Liver (tissue), 9 donors: Measurements from ENCODE around the gene KIF26B. TPM values are rescaled to one million over a fixed set of nuclear protein-coding genes. Genes with fewer than 3 reads are reported as not detected.

ENCODE experiments used
- DNase-seq: peaks from one replicate; pipeline ENCODE4 v3.0.0-alpha.2; 2017; ENCODE audit warnings: low spot score
- H3K27ac ChIP-seq, 2 donors: one replicate each; pipeline ENCODE4 v1.7.0; 2013; ENCODE audit warnings: inconsistent platforms in 2 of 2, low read length in 2 of 2, control low read depth in 1 of 2, low read depth in 1 of 2, mild to moderate bottlenecking in 1 of 2
- H3K27me3 ChIP-seq, 4 donors: one replicate each; pipeline versions ENCODE4 v1.6.1 to v1.7.0; 2013; ENCODE audit warnings: low read length in 3 of 4, inconsistent platforms in 1 of 4, mild to moderate bottlenecking in 1 of 4, moderate library complexity in 1 of 4; ENCODE audit not compliant: control insufficient read depth in 4 of 4, insufficient read depth in 4 of 4
- H3K36me3 ChIP-seq, 4 donors: one replicate each; pipeline versions ENCODE4 v1.6.1 to v1.7.0; 2013; ENCODE audit warnings: low read length in 3 of 4, mild to moderate bottlenecking in 3 of 4, low read depth in 1 of 4, moderate library complexity in 1 of 4; ENCODE audit not compliant: control insufficient read depth in 4 of 4, insufficient read depth in 3 of 4
- H3K4me1 ChIP-seq, 4 donors: one replicate each; pipeline versions ENCODE4 v1.6.1 to v1.7.0; 2013; ENCODE audit warnings: low read length in 3 of 4, mild to moderate bottlenecking in 3 of 4, moderate library complexity in 1 of 4; ENCODE audit not compliant: control insufficient read depth in 4 of 4, insufficient read depth in 4 of 4
- H3K4me3 ChIP-seq, 3 donors: one replicate each; pipeline versions ENCODE4 v1.6.1 to v1.7.0; 2013; ENCODE audit warnings: low read length in 3 of 3, control low read depth in 1 of 3, low read depth in 1 of 3, mild to moderate bottlenecking in 1 of 3
- H3K9ac ChIP-seq, 2 donors: one replicate each; pipeline ENCODE4 v1.7.0; 2013; ENCODE audit warnings: low read length in 2 of 2, mild to moderate bottlenecking in 2 of 2, moderate library complexity in 2 of 2, control low read depth in 1 of 2, low read depth in 1 of 2
- H3K9me3 ChIP-seq, 4 donors: one replicate each; pipeline versions ENCODE4 v1.6.1 to v1.7.0; 2013; ENCODE audit warnings: low read length in 3 of 4; ENCODE audit not compliant: control insufficient read depth in 4 of 4
- EGR1 ChIP-seq, 2 donors: IDR thresholded peaks; 2 replicates each; pipeline ENCODE4 v1.6.1; 2016 to 2018; ENCODE audit warnings: antibody characterized with exemption in 2 of 2, low read depth in 2 of 2
- FOXA1 ChIP-seq: IDR thresholded peaks from 2 replicates; pipeline ENCODE4 v1.6.1; 2016; ENCODE audit warnings: antibody characterized with exemption
- FOXA2 ChIP-seq: IDR thresholded peaks from 2 replicates; pipeline ENCODE4 v1.6.1; 2016; ENCODE audit warnings: antibody characterized with exemption
- GABPA ChIP-seq, 2 donors: IDR thresholded peaks in 1 of 2; conservative IDR thresholded peaks in 1 of 2; 2 replicates each; pipeline ENCODE4 v1.6.1; 2016; ENCODE audit warnings: antibody characterized with exemption in 2 of 2, mild to moderate bottlenecking in 1 of 2, moderate library complexity in 1 of 2
- HNF4A ChIP-seq, 2 donors: conservative IDR thresholded peaks; 2 replicates each; pipeline ENCODE4 v1.6.1; 2016; ENCODE audit warnings: antibody characterized with exemption in 2 of 2, mild to moderate bottlenecking in 2 of 2
- HNF4G ChIP-seq: IDR thresholded peaks from 2 replicates; pipeline ENCODE4 v1.6.1; 2016; ENCODE audit warnings: antibody characterized with exemption
- JUND ChIP-seq, 2 donors: IDR thresholded peaks; 2 replicates each; pipeline ENCODE4 v1.6.1; 2016; ENCODE audit warnings: antibody characterized with exemption in 2 of 2
- MAX ChIP-seq: IDR thresholded peaks from 2 replicates; pipeline ENCODE4 v1.6.1; 2016; ENCODE audit warnings: antibody characterized with exemption
- NR2F2 ChIP-seq: IDR thresholded peaks from 2 replicates; pipeline ENCODE4 v1.6.1; 2016; ENCODE audit warnings: antibody characterized with exemption
- RAD21 ChIP-seq, 2 donors: IDR thresholded peaks; 2 replicates each; pipeline ENCODE4 v1.6.1; 2016; ENCODE audit warnings: antibody characterized with exemption in 2 of 2, mild to moderate bottlenecking in 2 of 2
- RXRA ChIP-seq, 2 donors: IDR thresholded peaks; 2 replicates each; pipeline ENCODE4 v1.6.1; 2017 to 2018; ENCODE audit warnings: antibody characterized with exemption in 2 of 2, mild to moderate bottlenecking in 1 of 2
- SP1 ChIP-seq: IDR thresholded peaks from 2 replicates; pipeline ENCODE4 v1.6.1; 2018; ENCODE audit warnings: antibody characterized with exemption, mild to moderate bottlenecking
- TAF1 ChIP-seq: conservative IDR thresholded peaks from 2 replicates; pipeline ENCODE4 v1.6.1; 2016; ENCODE audit warnings: antibody characterized with exemption, mild to moderate bottlenecking
- YY1 ChIP-seq: IDR thresholded peaks from 2 replicates; pipeline ENCODE4 v1.6.1; 2016; ENCODE audit warnings: antibody characterized with exemption, mild to moderate bottlenecking
- WGBS: extraction: QIAGEN DNeasy Blood & Tissue Kit; methylation state at CpG from one replicate; pipeline ENCODE4 v1.1.7; 2013; 5-methylcytosine and 5-hydroxymethylcytosine counted together
- polyA plus RNA-seq, 2 donors: library from polyadenylated mRNA; stranded (reverse) in 1 of 2; unstranded in 1 of 2; fragments of 200-250 nt in 1 of 2; fragments of >200 nt in 1 of 2; fragmentation: Nextera tagmentation in 1 of 2; extraction: Ambion mirVana in 1 of 2; gene quantifications; one replicate each; pipeline versions ENCODE4 v1.2.1 to v1.2.3, GENCODE V29; 2013 to 2015
- total RNA-seq, 2 donors: library from RNA; depleted of rRNA; stranded (reverse); fragments of >200 nt; gene quantifications; one replicate each; pipeline ENCODE4 v1.2.3, GENCODE V29; 2014
- TF ChIP-seq, protein P1 (sequence below): IDR thresholded peaks from 2 replicates; pipeline ENCODE4 v1.6.1; 2016; ENCODE audit warnings: antibody characterized with exemption
- TF ChIP-seq, protein P2 (sequence below): IDR thresholded peaks from 2 replicates; pipeline ENCODE4 v1.6.1; 2016; ENCODE audit warnings: antibody characterized with exemption, mild to moderate bottlenecking
- TF ChIP-seq, protein P3 (sequence below): IDR thresholded peaks from 2 replicates; pipeline ENCODE4 v1.6.1; 2016; ENCODE audit warnings: antibody characterized with exemption
- TF ChIP-seq, protein P4 (sequence below): fragments of 150-350 bp; IDR thresholded peaks from 2 replicates; pipeline ENCODE4 v1.5.1; 2017; ENCODE audit warnings: improper control_type of control experiment, low read depth, low read length; ENCODE audit not compliant: missing input control
- donor health status: healthy.
- donor health status: healthy.
- donor health status: healthy.
- donor health status: healthy.
- donor health status: healthy.

The KIF26B gene
- total and polyA plus RNA-seq, 4 donors: 0.10 to 1.7 (median 0.34) TPM

- Histone ChIP-seq H3K9ac (no peak overlapping the region), H3K9me3 (no peaks in the 10 kb centered on the region), H3K36me3 (no peaks in the 10 kb centered on the region), H3K4me3 (no peak overlapping the region), H3K27me3 (peaks cover 0 to 3% (median 0%) of the 10 kb centered on the region in 4 donors), H3K27ac (no peak overlapping the region), H3K4me1 (no peaks in the 10 kb centered on the region)
- no peak for DNase-seq
- TF ChIP-seq, protein P1, sequence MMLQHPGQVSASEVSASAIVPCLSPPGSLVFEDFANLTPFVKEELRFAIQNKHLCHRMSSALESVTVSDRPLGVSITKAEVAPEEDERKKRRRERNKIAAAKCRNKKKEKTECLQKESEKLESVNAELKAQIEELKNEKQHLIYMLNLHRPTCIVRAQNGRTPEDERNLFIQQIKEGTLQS: no peak
- TF ChIP-seq NR2F2 (no peak), RAD21 (IDR thresholded peaks at IDR 0.05) (no peak), HNF4A (conservative IDR thresholded peaks at IDR 0.05) (no peak), MAX (no peak), YY1 (no peak), FOXA1 (no peak), SP1 (no peak), JUND (IDR thresholded peaks at IDR 0.05) (no peak), GABPA (IDR thresholded peaks at IDR 0.05 in 1 of 2, conservative IDR thresholded peaks at IDR 0.05 in 1 of 2) (no peak), FOXA2 (no peak), TAF1 (no peak), RXRA (IDR thresholded peaks at IDR 0.05) (no peak), HNF4G (no peak), EGR1 (IDR thresholded peaks at IDR 0.05; ENCODE audit: low read depth in 2 of 2) (no peak)
- TF ChIP-seq, protein P2, sequence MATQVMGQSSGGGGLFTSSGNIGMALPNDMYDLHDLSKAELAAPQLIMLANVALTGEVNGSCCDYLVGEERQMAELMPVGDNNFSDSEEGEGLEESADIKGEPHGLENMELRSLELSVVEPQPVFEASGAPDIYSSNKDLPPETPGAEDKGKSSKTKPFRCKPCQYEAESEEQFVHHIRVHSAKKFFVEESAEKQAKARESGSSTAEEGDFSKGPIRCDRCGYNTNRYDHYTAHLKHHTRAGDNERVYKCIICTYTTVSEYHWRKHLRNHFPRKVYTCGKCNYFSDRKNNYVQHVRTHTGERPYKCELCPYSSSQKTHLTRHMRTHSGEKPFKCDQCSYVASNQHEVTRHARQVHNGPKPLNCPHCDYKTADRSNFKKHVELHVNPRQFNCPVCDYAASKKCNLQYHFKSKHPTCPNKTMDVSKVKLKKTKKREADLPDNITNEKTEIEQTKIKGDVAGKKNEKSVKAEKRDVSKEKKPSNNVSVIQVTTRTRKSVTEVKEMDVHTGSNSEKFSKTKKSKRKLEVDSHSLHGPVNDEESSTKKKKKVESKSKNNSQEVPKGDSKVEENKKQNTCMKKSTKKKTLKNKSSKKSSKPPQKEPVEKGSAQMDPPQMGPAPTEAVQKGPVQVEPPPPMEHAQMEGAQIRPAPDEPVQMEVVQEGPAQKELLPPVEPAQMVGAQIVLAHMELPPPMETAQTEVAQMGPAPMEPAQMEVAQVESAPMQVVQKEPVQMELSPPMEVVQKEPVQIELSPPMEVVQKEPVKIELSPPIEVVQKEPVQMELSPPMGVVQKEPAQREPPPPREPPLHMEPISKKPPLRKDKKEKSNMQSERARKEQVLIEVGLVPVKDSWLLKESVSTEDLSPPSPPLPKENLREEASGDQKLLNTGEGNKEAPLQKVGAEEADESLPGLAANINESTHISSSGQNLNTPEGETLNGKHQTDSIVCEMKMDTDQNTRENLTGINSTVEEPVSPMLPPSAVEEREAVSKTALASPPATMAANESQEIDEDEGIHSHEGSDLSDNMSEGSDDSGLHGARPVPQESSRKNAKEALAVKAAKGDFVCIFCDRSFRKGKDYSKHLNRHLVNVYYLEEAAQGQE: no peak
- TF ChIP-seq, protein P3, sequence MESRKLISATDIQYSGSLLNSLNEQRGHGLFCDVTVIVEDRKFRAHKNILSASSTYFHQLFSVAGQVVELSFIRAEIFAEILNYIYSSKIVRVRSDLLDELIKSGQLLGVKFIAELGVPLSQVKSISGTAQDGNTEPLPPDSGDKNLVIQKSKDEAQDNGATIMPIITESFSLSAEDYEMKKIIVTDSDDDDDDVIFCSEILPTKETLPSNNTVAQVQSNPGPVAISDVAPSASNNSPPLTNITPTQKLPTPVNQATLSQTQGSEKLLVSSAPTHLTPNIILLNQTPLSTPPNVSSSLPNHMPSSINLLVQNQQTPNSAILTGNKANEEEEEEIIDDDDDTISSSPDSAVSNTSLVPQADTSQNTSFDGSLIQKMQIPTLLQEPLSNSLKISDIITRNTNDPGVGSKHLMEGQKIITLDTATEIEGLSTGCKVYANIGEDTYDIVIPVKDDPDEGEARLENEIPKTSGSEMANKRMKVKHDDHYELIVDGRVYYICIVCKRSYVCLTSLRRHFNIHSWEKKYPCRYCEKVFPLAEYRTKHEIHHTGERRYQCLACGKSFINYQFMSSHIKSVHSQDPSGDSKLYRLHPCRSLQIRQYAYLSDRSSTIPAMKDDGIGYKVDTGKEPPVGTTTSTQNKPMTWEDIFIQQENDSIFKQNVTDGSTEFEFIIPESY: no peak
- TF ChIP-seq, protein P4, sequence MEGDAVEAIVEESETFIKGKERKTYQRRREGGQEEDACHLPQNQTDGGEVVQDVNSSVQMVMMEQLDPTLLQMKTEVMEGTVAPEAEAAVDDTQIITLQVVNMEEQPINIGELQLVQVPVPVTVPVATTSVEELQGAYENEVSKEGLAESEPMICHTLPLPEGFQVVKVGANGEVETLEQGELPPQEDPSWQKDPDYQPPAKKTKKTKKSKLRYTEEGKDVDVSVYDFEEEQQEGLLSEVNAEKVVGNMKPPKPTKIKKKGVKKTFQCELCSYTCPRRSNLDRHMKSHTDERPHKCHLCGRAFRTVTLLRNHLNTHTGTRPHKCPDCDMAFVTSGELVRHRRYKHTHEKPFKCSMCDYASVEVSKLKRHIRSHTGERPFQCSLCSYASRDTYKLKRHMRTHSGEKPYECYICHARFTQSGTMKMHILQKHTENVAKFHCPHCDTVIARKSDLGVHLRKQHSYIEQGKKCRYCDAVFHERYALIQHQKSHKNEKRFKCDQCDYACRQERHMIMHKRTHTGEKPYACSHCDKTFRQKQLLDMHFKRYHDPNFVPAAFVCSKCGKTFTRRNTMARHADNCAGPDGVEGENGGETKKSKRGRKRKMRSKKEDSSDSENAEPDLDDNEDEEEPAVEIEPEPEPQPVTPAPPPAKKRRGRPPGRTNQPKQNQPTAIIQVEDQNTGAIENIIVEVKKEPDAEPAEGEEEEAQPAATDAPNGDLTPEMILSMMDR: no peak
- 81% methylated on average over 4 of the region's 4 CpGs for WGBS
Measured at GRCh38 chr1:245301921-245302320, 147.1 kb downstream of the KIF26B start.
